Neural progenitor cell (in vitro differentiated cells): ENCODE measurements around the gene EP400.

Experiments
- EZH2 ChIP-seq: fragments of 200-600 bp; sonication (generic); IDR thresholded peaks from 2 replicates; pipeline ENCODE4 v1.6.1; 2017; ENCODE audit warnings: antibody characterized with exemption, mild to moderate bottlenecking, moderate library complexity
- EZH2phosphoT487 ChIP-seq: fragments of 200-600 bp; sonication (generic); IDR thresholded peaks from 2 replicates; pipeline ENCODE4 v1.6.1; 2017; ENCODE audit warnings: antibody characterized with exemption
- TF ChIP-seq, protein P1 (sequence below): fragments of 200-600 bp; sonication (generic); IDR thresholded peaks from 2 replicates; pipeline ENCODE4 v1.5.1; 2017; ENCODE audit warnings: antibody characterized with exemption, mild to moderate bottlenecking

DNA sequence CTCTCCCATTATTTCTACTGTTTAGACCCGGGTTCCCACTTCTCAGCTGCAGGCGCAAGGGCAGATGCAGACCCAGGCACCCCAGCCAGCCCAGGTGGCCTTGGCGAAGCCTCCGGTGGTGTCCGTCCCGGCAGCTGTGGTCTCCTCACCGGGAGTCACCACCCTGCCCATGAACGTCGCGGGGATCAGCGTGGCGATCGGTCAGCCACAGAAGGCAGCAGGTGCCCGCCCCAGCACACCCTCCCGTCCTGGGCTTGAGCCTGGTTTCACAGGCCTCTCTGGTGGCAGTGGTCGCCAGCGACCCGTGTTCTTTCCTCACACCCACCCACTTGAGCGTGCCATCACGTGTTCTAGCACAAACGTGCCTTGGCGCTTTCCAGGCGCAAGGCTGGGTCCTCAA, 117.0 kb downstream of the EP400 start:
- TF ChIP-seq, protein P1, sequence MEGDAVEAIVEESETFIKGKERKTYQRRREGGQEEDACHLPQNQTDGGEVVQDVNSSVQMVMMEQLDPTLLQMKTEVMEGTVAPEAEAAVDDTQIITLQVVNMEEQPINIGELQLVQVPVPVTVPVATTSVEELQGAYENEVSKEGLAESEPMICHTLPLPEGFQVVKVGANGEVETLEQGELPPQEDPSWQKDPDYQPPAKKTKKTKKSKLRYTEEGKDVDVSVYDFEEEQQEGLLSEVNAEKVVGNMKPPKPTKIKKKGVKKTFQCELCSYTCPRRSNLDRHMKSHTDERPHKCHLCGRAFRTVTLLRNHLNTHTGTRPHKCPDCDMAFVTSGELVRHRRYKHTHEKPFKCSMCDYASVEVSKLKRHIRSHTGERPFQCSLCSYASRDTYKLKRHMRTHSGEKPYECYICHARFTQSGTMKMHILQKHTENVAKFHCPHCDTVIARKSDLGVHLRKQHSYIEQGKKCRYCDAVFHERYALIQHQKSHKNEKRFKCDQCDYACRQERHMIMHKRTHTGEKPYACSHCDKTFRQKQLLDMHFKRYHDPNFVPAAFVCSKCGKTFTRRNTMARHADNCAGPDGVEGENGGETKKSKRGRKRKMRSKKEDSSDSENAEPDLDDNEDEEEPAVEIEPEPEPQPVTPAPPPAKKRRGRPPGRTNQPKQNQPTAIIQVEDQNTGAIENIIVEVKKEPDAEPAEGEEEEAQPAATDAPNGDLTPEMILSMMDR, result no peak
- TF ChIP-seq EZH2, result no peak
- TF ChIP-seq EZH2phosphoT487, result no peak
